Amniotic epithelial cell (primary cell): ENCODE measurements around the gene EXOC7.
A peak's percentile ranks its signal among the peaks of the same experiment; 100 is the strongest.
"Not testable (repeated sequence)": the region's sequence is repeated elsewhere in the genome, so short reads cannot be mapped to it uniquely, and the experiment has no call there.

Experiments used
- DNase-seq: peaks from one replicate; pipeline ENCODE4 v3.0.0-alpha.2; 2010; ENCODE audit warnings: low read depth

EXOC7 gene

GRCh38 chr17:76046064-76046463 lies 57.5 kb downstream of the EXOC7 start:
- DNase-seq = no peak

DNA sequence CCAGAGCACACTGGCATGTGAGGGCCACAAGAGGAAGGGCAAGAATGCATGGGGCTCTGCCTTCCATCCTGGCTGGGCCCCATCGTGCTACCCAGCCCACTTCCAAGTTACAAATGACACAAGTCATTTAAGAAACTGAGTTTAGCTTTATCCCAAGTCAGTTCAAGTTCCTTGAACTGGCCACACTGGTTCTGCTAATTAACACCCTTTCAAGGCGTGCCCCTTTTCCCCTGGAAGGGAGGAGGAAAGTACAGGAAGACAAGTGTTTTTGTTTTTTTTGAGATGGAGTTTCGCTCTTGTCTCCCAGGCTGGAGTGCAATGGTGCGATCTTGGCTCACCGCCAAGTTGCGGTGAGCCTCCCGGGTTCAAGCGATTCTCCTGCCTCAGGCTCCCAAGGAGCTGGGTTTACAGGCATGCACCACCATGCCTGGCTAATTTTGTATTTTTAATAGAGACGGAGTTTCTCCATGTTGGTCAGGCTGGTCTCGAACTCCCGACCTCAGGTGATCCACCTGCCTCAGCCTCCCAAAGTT lies 59.0 kb downstream of the EXOC7 start:
- DNase-seq = not testable (repeated sequence)

DNA sequence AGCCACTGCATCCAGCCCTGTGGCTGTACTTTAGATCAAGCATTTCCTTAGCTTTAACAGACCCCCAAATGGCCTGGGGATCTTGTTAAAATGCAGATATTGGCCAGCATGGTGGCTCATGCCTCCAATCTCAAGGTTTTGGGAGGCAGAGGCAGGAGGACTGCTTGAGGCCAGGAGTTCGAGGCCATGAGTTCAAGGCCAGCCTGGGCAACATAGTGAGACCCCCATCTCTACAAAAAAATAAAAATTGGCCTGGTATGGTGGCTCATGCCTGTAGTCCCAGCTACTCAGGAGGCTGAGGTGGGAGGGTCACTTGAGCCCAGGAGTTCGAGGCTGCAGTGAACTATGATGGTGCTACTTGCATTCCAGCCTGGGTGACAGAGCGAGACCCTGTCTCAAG lies 60.7 kb downstream of the EXOC7 start:
- DNase-seq = not testable (repeated sequence)

- no peak for DNase-seq
Measured at GRCh38 chr17:76040376-76040775, 63.2 kb downstream of the EXOC7 start.

GRCh38 chr17:76039121-76039520 lies 64.5 kb downstream of the EXOC7 start:
- DNase-seq = peak; percentile 67

GRCh38 chr17:76038050-76038449 lies 65.5 kb downstream of the EXOC7 start:
- DNase-seq = no peak

DNA sequence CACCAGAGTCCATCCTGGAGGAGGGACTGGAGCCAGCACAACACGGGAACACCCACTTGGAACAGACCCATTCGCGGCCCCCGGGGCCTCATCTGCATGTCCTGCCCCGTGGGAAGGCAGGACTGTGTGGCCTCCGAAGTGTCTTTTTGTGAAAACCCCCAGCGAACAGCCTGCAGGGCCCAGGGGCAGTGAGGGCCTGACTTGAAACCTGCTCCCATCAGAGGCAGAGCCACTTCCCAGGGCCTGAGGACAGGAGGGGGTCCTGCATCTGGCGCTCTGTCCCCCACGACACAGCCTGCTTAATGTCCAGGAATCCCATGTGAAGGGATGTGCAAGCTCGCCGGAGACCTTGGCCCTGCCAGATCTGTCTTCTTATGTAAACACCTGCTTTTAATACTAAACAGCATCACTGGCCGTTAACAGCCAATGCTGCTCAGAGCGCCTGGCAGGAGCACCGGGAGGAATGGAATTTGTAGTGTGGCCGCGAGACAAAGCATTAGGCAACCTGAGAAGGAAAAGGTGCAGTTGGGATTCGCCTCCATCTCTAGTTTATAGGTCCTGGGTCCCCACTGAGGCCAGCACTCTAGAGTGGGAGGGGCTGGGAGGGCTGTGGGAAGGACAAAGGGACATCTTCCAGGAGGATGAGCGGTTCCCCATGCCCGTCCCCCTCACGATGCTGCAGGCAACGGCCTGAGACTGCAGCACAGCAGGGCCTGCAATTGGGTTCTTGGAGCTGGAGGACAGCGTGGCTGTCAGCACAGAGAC lies 66.9 kb downstream of the EXOC7 start:
- DNase-seq = peak; percentile 23

DNA sequence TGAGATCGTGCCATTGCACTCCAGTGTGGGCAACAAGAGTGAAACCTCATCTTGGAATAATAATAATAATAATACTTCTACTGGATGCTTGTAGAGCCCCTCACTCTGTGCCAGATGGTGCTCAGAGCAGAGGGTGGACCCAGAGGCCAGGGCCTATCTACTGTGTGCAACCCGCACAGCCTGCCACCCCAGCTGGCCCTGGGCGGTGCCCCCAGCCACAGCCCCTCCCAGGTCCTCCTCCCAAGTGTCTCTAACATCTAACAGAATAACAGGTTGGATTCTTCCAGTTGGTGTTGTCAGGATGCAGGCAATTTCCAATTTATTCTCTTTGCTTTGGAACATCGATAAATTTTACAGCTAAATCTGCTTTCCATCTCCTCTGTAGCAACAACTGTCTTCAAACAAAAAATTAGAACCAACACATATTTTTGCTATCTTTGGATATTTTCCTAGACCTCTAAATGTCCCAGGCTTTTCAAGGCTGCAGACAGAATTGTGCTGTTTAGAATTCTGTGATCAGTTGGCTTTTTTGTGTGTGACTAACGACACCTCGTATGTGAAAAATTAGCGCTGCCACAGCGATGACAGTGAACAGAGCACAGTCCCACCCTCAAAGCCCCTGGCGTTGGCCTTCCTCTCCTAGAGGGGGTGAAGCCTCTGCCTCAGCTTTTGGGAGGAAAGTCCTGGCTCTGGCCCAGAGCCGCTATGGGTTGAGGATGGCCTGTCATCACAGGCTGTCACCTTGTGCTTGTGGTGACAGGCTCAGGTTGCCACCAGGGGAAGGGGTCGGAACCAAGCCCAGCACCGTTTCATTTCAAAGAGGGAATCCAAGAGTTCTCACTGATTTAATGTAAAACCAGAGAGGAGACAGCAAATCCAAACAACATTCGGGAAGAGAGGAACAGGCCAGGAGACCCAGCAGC lies 68.9 kb downstream of the EXOC7 start:
- no peak for DNase-seq

- DNase-seq = no peak
Measured at GRCh38 chr17:76033139-76033538, 70.4 kb downstream of the EXOC7 start.

DNA sequence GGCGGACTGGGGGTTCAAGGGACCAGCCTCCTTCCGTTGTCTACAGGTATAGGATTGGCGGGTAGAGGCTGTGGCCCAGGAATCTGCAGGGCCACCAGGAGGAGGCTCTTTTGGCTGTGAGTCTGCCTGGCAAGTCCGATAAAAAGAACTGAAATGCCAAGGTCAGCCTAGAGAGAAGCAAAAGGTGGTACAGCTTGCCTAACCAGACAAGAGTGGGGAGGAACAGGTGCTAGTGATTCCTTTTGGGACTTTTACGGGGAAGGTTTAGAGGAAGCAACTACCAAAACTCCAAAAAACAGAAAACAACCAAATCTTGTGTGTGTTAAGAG lies 70.8 kb downstream of the EXOC7 start:
- DNase-seq = no peak

DNA sequence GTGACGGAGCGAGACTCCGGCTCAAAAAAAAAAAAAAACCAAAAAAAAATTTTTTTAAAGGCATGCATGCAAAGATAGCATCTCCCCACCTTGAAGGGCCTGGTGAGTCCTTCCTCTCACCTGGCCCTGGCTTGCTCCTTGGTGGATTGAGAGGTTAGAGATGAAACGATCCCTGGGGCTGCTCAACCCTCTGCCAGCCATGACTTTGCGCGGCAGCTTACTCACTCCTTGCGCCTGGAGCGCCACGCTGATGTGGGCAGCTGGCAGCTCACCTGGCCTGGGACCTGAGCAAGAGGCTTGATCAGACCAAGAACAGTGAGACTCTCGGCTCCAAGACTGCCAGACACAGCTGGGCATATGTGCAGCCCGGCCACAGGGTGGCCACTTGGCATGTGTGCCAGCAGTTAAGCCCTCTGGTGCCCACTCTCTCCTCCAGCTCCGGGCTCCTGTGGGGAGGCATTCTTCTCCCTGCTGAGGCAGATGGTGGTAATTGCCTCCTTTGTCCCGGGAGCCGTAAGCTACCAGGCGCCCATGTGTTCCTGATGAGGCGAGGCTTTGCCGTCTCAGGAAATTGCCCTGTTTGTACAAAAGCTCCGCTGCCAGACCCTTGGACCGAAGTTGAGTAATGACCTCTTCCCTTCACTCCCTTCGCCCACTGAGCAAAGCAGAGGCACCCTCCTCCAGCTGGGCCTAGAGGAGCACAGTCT lies 71.4 kb downstream of the EXOC7 start:
- no peak for DNase-seq
